Measurements from ENCODE around the gene GP1BB.

GRCh38 chr22:19709063-19709769, 14.1 kb upstream of the GP1BB start:
- TF ChIP-seq CTCF (IDR thresholded peaks at IDR 0.05; ENCODE audit: low read depth, low read length) (no peak), EZH2phosphoT487 (IDR thresholded peaks at IDR 0.05; ENCODE audit: low read depth) (no peak)

All from OCI-LY3 (cell line).